Fibroblast of skin of back (primary cell): ENCODE data around the gene SMIM11.
"Not testable (repeated sequence)": the region's sequence is repeated elsewhere in the genome, so short reads cannot be mapped to it uniquely, and the experiment has no call there.

Experiments
- DNase-seq: peaks from one replicate; pipeline ENCODE4 v3.0.0-alpha.2; 2013

SMIM11 gene

DNA sequence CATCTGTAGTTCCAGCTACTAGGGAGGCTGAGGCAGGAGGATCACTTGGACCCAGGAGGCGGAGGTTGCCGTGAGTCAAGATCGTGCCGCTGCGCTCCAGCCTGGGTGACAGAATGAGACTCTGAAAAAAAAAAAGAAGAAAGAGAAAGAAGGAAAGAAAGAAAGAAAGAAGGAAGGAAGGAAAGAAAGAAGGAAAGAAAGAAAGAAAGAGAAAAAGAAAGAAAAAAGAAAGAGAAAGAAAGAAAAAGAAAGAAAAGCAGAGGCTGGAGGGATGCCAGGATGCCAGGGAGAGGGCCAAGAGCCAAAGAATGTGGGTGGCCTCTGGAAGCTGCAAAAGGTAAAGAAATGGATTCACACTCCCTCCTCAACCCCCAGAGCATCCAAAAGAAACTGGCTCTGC is 19.7 kb upstream of the SMIM11 start:
- no peak for DNase-seq

DNA sequence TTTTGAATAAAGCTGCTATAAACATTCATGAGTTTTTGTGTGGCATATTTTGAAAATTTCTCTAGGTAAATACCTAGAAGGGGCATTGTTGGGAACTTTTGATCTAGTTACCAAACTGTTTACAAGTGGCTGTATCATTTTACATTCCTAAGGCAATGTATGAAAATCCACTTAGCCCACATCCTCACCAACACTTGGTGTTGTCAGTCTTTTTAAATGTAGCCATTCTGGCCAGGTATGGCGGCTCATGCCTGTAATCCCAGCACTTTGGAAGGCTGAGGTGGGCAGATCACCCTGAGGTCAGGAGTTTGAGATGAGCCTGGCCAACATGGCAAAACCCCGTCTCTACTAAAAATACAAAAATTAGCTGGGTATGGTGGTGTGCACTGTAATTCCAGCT is 17.4 kb upstream of the SMIM11 start:
- DNase-seq: no peak

DNA sequence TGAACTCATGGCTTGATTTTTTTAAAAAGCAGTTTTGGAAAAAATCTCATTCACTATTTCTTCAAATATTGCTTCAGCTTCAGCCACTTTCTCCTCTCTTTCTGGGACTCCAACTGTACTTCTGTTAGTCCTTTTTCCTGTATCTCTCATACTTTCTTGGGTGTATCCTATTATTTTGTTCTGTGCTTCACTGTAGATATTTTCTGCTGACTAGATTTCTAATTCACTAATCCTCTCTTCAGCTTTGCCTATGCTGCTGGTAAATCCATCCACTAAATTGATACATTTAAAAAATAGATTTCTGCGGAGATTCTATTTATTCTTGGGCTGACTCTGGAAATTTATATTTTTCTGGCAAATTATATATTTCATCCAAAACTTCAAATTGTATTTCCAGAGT is 16.4 kb upstream of the SMIM11 start:
- DNase-seq: no peak

GRCh38 chr21:34360488-34361241 is 14.6 kb upstream of the SMIM11 start:
- DNase-seq: no peak

DNA sequence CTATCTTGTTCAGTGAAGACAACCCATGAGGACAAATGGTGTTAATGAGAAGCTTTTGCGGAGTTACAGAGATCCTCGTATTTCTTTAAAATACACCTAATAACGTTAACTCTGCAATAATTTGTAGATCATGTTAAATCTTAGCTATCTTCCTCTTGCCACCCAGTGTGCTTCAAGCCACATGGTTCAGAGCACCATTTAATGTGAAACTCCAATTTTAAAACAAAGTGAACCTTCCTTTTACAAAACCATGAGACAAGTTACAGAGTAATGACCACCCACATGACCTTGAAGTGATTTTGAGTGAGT is 13.2 kb upstream of the SMIM11 start:
- DNase-seq: no peak

DNA sequence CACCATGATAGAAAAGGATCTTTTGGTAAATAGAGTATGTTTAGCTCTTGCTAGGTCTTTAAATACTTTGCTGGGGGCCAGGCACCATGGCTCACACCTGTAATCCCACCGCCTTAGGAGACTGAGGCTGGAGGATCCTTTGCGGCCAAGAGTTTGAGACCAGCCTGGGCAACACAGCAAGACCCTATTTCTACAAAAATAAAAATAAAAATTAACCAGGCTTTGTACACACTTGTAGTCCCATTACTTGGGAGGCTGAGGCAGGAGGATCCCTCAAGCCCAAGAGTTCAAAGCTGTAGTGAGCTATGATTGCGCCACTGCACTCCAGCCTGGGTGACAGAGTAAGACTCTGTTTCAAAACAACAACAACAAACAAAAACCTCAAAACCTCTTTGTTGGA is 12.6 kb upstream of the SMIM11 start:
- DNase-seq: no peak

DNA sequence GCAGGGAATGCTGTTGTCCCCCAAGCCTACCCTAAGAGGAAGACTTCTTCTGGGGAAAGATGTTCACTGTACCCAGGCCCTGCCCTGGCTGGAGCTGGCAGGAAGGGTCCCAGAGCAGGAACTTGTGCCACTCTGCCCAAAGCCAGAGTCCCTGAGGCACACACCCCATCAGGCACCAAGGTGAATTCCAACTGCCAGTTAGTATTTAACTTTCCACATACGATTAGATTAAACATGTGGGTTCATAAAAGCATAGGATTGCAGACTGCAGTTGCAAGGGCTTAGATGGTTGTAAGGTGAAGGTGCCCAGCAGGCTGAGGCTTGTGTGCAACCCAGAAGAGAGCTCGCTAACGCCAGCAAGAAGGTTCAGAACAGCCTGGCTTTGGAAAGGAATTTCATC is 11.6 kb upstream of the SMIM11 start, which contains the start of gene KCNE2:
Gene KCNE2, plus strand, starts transcription at position 274 of the 400 bp plus-strand sequence. CDS start 6,473 bp downstream, outside the sequence.
- no peak for DNase-seq

DNA sequence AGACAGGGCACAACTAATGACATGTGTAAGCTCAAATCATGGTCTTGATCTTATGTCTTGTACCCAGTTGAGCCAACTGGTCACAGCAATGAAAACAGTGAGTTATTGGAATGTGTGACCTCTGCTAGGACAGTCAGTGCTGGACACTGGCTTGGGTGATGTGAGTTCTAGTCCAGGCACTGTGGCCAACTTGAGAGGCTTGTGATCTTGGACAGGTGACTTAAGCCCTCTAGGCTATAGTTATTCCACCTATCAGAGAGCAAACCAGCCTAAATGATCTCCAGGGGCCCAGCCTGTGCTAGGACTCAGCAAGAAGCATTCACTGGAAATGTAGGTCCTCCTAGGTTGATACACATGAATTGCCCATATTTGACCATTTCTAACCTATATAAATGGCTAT is 10.4 kb upstream of the SMIM11 start:
- no peak for DNase-seq

GRCh38 chr21:34365809-34366208 is 9.5 kb upstream of the SMIM11 start:
- no peak for DNase-seq

DNA sequence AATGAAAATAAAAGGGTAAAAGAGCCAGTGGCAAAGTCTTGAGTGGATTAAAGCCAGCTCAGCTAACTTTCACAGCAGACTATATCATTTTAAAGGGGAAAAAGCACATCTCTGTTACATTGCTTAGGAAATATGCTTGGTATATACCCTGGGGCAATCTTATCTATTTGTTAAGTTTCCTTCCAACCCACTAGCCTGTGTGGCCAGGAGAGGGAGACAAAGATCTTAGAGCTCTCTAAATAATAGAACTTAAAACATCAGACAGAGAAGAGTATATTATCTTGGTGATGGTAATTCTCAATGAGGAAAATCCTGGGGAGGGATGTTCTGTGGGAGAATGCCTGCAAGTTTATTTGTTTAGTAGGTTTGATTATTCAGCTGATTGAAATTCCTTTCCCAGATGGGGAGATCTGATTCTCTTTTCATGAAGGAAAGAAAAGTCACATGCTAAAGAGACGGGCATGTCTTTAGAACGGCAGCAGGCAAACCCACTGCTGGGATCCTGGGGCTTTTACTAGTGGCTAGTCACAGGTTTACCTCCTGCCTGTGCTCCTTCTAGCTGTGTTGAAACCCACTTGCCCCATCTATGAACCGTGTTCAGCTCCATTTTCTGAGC is 7.9 kb upstream of the SMIM11 start:
- peak; percentile 84 for DNase-seq

- no peak for DNase-seq
Observed at GRCh38 chr21:34369741-34370140, 5.6 kb upstream of the SMIM11 start.

DNA sequence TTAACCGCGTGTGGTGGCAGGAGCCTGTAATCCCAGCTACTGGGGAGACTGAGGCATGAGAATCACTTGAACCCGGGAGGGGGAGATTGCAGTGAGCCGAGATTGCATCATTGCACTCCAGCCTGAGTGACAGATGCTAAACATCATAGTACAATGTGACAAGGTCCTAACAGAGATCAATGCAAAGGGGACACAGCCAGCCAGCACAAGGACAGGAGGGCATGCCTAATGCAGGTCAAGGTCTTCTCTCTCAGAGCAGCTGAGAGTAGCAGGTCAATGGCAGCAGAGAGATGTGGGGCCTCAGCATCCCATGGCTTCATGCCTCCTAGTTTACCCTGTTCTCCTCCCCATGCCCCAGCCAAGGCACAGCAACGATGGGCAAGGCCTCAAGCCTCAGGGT is 3.0 kb upstream of the SMIM11 start:
- DNase-seq: no peak

DNA sequence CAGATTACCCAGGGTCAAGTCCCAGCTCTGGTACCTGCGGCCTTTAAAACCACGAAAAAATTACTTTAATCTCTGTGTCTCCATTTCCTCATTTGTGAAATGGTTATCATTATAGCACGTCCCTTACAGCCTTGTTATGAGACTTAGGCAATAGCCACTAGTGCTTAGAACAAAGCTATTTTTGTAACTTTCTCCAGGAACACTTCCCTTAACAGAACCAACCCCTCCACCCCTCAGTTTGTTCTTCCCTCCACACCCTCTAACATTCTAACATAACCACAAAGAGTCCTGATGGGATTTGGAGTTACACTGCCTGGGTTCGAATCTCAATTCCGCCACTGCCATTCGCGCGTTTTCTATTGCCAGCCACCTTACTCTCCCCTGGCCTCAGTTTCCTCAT is 845 bp upstream of the SMIM11 start:
- not testable (repeated sequence) for DNase-seq

DNA sequence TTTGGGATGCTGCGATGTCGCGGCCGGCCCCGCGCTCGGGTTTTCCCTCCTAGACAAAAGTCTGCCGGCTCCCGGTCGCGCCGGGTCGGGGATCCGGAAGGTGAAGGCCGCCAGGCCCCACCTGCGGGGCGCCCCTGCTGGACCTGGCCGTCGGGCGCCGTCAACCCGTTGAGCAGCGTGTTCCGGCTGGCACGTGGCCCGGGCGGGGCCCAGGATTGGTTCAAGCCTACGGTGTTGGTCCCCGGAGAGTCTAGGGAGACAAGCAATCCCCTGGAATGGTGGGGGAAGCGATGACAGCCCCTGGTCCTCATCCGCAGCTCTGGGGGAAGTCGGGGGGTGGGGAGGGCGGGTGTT is 289 bp downstream of the SMIM11 start:
- not testable (repeated sequence) for DNase-seq

DNA sequence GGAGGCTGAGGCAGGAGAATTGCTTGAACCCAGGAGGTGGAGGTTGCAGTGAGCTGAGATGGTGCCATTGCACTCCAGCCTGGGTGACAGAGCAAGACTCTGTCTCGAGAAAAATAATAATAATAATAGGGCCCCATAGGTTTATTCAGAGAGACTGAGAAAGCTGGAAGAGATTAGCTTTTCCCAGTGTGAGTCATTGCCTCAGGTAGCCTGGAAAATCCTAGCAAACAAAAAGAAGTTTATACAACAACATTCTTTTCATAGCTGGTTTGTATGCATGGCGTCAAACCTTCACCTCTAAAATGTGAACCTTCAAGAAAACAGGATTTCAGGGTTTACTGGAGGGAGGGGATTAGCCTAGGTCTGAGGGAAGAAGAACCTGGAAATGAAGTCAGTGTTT is 7.8 kb downstream of the SMIM11 start:
- not testable (repeated sequence) for DNase-seq

- DNase-seq: not testable (repeated sequence)
Observed at GRCh38 chr21:34383724-34384415, 8.6 kb downstream of the SMIM11 start.

DNA sequence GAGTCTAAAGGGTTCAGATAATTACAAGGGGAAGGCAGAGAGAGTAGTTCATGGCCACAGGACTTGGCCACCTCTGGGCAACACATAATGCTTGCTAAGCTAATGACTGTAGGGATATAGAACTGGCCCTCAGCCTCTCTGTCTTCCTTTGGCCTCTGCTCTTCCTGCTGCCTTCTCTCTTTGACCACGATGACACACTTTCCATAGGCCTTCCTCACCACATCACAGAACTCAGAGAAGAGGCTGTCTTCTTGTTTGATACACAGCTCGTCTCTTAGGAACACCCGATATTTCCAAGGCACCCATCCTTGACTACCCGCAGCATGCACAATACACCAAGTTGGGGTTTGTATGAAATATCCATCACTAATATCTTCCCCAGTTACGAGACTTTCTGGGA is 25.2 kb downstream of the SMIM11 start:
- DNase-seq: not testable (repeated sequence)

GRCh38 chr21:34404742-34405141 is 29.4 kb downstream of the SMIM11 start:
- not testable (repeated sequence) for DNase-seq

DNA sequence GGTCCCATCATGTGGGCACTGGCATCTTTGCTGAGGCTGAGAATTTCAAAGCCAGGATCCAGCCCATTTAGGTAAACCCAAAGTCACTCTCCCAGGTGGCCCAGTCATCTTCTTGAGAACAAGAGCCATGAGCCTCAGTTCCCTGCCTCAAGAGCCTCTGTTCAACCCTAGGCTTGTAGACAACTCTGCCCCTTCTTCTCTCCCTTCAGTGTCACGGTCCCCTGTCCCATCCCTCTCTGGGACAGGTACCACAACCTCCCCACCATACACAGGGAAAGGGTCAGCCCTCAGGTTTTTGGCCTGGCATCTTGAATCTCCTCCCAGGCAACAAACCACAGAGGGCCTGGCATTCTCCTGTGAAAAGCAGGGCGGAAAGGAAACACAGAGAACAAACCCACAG is 30.4 kb downstream of the SMIM11 start:
- DNase-seq: not testable (repeated sequence)

- not testable (repeated sequence) for DNase-seq
Observed at GRCh38 chr21:34406102-34406501, 30.8 kb downstream of the SMIM11 start.

DNA sequence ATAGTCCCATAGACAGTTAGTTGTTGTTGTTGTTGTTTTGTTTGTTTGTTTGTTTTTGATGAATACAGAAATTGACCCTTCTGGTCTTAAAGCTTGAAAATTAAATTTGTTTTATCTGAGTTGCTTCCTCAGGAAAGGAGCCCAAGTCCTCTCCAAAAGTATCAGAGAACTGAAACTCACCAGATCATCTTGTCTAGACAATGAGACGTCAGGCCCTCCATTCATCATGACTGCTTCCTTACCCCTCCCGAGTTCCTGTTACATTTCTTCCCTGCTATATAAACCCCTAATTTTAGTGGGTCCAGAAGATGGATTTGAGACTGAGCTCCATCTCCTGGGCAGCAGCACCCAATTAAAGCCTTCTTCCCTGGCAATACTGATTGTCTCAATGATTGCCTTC is 31.4 kb downstream of the SMIM11 start:
- DNase-seq: not testable (repeated sequence)

GRCh38 chr21:34407294-34407693 is 32.0 kb downstream of the SMIM11 start:
- DNase-seq: not testable (repeated sequence)

DNA sequence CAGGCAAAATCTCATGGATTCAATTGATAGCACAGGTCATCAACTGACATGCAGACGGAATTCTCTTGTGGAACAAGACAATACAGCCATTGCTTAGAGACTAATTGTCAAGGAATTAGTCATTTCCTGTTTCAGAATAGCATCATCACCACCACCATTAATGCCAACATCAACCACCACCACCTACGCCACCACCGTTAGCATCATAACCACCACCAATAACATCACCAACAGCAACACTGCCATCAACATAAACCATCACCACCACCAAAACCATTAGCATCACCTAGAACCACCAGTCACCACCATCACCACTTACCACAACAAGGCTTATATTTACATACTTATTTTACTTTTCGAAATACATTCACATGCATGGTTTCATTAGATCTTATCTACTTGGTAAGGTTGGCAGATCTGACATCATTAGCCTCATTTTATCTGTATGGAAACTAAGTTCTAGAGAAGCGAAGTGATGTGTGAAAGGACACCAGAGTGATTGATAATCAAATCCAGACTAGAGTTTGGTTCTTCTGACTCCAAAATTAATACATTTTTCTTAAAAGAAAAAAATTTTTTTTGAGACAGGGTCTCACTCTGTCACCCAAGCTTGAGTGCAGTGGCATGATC is 42.3 kb downstream of the SMIM11 start:
- DNase-seq: not testable (repeated sequence)
